Measurements from ENCODE around the gene IRF4. TPM values are rescaled to one million over a fixed set of nuclear protein-coding genes. Genes with fewer than 3 reads are reported as not detected.

The IRF4 gene
- total RNA-seq, 4 donors from 2014 or later = 3.5 to 5.8 (median 4.1) TPM

- ATAC-seq (ENCODE audit: low FRiP score) (no peak), DNase-seq (ENCODE audit: low spot score) (no peak)
- TF ChIP-seq, protein P1, sequence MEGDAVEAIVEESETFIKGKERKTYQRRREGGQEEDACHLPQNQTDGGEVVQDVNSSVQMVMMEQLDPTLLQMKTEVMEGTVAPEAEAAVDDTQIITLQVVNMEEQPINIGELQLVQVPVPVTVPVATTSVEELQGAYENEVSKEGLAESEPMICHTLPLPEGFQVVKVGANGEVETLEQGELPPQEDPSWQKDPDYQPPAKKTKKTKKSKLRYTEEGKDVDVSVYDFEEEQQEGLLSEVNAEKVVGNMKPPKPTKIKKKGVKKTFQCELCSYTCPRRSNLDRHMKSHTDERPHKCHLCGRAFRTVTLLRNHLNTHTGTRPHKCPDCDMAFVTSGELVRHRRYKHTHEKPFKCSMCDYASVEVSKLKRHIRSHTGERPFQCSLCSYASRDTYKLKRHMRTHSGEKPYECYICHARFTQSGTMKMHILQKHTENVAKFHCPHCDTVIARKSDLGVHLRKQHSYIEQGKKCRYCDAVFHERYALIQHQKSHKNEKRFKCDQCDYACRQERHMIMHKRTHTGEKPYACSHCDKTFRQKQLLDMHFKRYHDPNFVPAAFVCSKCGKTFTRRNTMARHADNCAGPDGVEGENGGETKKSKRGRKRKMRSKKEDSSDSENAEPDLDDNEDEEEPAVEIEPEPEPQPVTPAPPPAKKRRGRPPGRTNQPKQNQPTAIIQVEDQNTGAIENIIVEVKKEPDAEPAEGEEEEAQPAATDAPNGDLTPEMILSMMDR (IDR thresholded peaks at IDR 0.05) = no peak
Measured at GRCh38 chr6:349491-349921, 42.0 kb upstream of the IRF4 start.

DNA sequence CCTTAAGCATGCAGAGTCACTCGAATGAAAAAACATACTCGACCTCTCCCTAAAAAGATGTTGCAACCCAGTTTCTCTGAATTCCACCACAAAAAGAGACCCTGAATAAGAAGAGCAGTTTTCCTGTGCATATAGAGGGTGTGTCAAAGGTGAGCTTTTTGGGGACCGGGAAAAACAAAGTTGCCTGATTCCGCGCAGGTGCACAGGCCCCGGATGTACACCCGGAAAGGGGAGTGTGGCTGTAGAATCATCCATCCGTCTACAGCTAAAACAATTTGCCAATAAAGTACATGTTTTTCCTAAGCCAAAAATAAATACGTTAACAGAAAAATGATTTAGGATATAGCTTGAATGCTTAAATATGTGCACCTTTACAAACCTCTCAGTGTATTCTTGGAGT lies 41.2 kb upstream of the IRF4 start:
- no peak for DNase-seq (ENCODE audit: low spot score)
- no peak for ATAC-seq (ENCODE audit: low FRiP score)
- TF ChIP-seq, protein P1 (IDR thresholded peaks at IDR 0.05) = no peak

- DNase-seq (ENCODE audit: low spot score) (no peak), ATAC-seq (ENCODE audit: low FRiP score) (no peak)
Measured at GRCh38 chr6:351011-351866, 40.3 kb upstream of the IRF4 start.

GRCh38 chr6:351867-352289 lies 39.7 kb upstream of the IRF4 start:
- TF ChIP-seq, protein P1 (IDR thresholded peaks at IDR 0.05) = no peak
- ATAC-seq (ENCODE audit: low FRiP score) (no peak), DNase-seq (ENCODE audit: low spot score) (no peak)

More at GRCh38 chr6:351011-351866, 40.3 kb upstream of the IRF4 start:
- TF ChIP-seq, protein P1 (IDR thresholded peaks at IDR 0.05) = no peak

- ATAC-seq (ENCODE audit: low FRiP score) (no peak), DNase-seq (ENCODE audit: low spot score) (no peak)
- TF ChIP-seq, protein P1 (IDR thresholded peaks at IDR 0.05) = no peak
Measured at GRCh38 chr6:352474-352873, 39.1 kb upstream of the IRF4 start.

DNA sequence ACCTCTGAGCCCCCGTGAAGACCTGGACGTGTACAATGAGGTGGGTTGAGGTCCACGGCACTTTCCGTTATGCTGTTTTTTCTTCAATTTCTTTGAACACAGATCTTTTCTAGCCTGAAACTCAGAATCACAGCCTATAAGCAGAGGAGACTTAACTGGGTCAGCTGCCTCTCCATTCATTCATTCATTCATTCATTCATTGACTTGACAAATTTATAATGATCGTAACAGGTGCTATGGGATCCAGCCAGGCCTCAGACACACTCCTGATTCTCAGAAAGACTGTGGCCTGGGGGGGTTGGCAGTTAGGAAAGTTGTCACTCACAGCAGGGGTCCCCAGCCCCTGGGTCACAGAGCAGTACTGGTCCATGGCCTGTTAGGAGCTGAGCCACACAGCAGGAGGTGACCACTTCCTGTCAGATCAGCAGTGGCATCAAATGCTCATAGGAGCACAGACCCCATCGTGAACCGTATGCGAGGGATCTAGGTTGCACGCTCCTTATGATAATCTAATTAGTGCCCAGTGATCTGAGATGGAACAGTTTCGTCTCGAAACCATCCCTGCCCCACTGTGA lies 38.6 kb upstream of the IRF4 start:
- TF ChIP-seq, protein P1 (IDR thresholded peaks at IDR 0.05) = no peak
- no peak for DNase-seq (ENCODE audit: low spot score)
- no peak for ATAC-seq (ENCODE audit: low FRiP score)

All from omental fat pad (tissue), 4 donors.